ENCODE measurements around the gene CNPY2. TPM values are rescaled to one million over a fixed set of nuclear protein-coding genes. Genes with fewer than 3 reads are reported as not detected.
A peak's percentile ranks its signal among the peaks of the same experiment; 100 is the strongest.
"Not testable (repeated sequence)": the region's sequence is repeated elsewhere in the genome, so short reads cannot be mapped to it uniquely, and the experiment has no call there.

Gene CNPY2
- total RNA-seq, 6 experiments from 2014 or later, result 63.7 to 93.7 (median 76.5) TPM

DNA sequence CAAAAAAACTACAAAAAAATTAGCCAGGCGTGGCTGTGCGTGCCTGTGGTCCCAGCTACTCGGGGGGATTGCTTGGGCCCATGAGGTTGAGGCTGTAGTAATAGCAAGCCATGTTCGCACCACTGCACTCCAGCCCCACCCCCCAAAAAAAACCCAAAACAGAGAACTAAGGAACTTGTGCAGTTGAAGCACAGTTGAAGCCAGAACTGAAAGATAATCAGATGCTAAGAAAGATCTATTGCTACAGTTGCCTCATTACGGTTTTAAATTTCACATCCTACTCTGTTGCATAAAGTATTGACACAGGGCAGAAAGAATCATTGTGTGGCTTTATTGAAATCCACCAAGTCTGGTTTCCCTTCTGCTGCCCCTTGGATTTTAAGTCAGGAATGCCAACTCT lies 19.5 kb downstream of the CNPY2 start:
- ATAC-seq (no peak), DNase-seq (no peak)
- H3K27me3 ChIP-seq, result no peaks in the 10 kb centered on the region
- TF ChIP-seq, protein P1, sequence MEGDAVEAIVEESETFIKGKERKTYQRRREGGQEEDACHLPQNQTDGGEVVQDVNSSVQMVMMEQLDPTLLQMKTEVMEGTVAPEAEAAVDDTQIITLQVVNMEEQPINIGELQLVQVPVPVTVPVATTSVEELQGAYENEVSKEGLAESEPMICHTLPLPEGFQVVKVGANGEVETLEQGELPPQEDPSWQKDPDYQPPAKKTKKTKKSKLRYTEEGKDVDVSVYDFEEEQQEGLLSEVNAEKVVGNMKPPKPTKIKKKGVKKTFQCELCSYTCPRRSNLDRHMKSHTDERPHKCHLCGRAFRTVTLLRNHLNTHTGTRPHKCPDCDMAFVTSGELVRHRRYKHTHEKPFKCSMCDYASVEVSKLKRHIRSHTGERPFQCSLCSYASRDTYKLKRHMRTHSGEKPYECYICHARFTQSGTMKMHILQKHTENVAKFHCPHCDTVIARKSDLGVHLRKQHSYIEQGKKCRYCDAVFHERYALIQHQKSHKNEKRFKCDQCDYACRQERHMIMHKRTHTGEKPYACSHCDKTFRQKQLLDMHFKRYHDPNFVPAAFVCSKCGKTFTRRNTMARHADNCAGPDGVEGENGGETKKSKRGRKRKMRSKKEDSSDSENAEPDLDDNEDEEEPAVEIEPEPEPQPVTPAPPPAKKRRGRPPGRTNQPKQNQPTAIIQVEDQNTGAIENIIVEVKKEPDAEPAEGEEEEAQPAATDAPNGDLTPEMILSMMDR (IDR thresholded peaks at IDR 0.05), result no peak
- TF ChIP-seq POLR2A (IDR thresholded peaks at IDR 0.05), result no peak
- intact Hi-C loops (cut with DNase I), result no loop called here
- H3K4me3 ChIP-seq, result no peak overlapping the region
- WGBS (ENCODE audit: insufficient coverage, low coverage, low lambda C conversion rate, missing lambda C conversion rate), result 38% methylated on average over 3 of the region's 5 CpGs
- peaks cover 0 to 77% (median 14%) of the 10 kb centered on the region in 4 donors for H3K4me1 ChIP-seq
- no peak overlapping the region for H3K27ac ChIP-seq
- peaks cover 0 to 8% (median 1%) of the 10 kb centered on the region in 4 donors for H3K36me3 ChIP-seq
- H3K9me3 ChIP-seq, result no peaks in the 10 kb centered on the region

DNA sequence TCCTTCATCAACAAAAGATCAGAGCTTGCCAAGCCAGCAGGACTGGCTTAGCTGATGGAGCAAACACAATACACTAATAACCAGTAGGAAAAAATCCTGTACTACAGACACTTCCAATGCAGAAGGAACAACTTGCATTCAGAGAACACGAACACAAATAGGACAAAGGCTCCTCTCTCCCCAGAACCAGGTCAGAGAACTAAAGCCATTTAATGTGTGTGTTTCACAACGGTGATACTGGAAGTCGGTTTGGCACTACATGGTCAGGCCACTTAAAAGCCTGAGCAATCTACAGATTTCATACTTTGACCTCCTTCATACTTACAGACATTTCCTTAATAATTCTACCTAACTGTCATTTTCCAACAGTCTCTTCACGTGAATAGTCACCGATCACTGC lies 22.0 kb downstream of the CNPY2 start:
- H3K4me3 ChIP-seq, result no peak overlapping the region
- peaks cover 0 to 75% (median 7%) of the 10 kb centered on the region in 4 donors for H3K4me1 ChIP-seq
- no peaks in the 10 kb centered on the region for H3K9me3 ChIP-seq
- intact Hi-C loops (cut with DNase I), result no loop called here
- DNase-seq (no peak), ATAC-seq (peak in 3 of 4 donors; percentile 50 to 60 (median 57))
- H3K36me3 ChIP-seq, result peaks cover 0 to 19% (median 4%) of the 10 kb centered on the region in 4 donors
- no peak for TF ChIP-seq POLR2A (IDR thresholded peaks at IDR 0.05)
- TF ChIP-seq, protein P1 (IDR thresholded peaks at IDR 0.05), result no peak
- H3K27me3 ChIP-seq, result no peaks in the 10 kb centered on the region
- H3K27ac ChIP-seq, result no peak overlapping the region
- WGBS (ENCODE audit: insufficient coverage, low coverage, low lambda C conversion rate, missing lambda C conversion rate), result 49% methylated on average over 5 of the region's 5 CpGs

DNA sequence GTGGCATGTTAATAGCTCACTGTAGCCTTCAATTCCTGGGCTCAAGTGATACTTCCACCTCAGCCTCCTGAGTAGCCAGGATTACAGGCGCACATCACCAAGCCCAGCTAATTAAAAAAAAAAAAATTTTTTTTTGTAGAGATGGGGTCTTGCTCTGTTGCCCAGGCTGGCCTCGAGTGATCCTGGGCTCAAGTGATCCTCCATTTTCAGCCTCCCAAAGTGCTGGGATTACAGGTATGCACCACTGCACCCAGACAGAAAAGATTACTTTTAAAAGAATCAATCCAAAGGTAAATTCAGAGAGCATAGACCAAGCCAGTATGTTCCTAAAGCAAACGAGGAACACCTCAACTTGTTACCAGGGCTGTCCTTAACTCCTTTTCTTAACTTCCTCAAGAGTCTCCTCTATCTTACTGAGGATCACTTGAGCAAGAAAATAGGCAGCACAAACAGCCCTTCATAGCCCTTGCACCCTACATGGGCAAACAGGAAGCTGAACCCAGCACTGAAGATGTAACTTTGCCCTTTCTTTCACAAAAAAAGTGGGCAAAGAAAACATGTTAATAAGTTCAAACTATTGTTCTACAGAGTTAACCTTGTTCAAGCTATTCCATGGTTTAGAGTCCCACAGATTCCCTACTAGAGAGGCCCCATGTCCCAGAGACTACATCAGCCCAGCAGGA lies 26.9 kb downstream of the CNPY2 start:
- WGBS (ENCODE audit: insufficient coverage, low coverage, low lambda C conversion rate, missing lambda C conversion rate), result 66% methylated on average over 3 of the region's 3 CpGs
- Histone ChIP-seq H3K4me1 (peaks cover 0 to 75% (median 14%) of the 10 kb centered on the region in 4 donors), H3K27ac (no peak overlapping the region), H3K36me3 (peaks cover 0 to 33% (median 12%) of the 10 kb centered on the region in 4 donors), H3K27me3 (no peaks in the 10 kb centered on the region), H3K9me3 (no peaks in the 10 kb centered on the region), H3K4me3 (no peak overlapping the region)
- TF ChIP-seq, protein P1 (IDR thresholded peaks at IDR 0.05), result no peak
- no peak for TF ChIP-seq POLR2A (IDR thresholded peaks at IDR 0.05)
- DNase-seq, result no peak
- intact Hi-C loops (cut with DNase I), result no loop called here
- ATAC-seq, result no peak

DNA sequence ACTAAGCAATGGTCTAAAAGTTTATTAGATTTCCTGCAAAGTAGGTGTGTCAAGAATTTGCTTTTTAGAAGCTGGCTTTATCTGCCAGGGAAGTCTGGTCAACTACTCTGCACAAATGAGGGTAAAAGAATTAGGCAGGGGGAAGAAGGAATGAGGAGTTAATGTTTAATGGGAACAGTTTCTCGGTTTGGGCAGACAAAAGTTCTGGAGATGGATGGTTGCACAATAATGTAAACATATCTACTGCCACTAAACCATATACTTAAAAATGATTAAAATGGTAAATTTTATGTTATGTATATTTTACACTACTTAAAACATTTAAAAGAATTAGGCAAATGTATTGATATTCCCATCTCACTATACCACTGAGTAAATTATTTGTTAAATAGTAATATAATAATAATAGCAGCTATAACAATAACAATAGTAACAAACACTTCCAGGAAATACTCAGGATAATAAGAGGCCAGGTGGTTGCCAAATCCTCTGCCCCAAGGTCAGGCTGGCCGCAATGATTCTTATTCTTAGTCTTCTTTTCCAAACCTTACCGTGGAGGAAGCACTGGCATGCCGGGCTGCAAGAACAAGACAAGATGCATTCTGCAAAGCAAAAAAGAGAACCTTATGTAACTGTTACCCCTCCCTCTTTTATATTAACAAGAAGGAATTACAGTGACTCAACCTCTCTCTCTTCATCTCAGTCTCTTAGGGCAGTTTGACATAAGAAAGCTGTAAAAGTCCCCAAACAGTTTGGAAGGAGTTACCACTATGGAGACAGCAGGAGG lies 29.6 kb downstream of the CNPY2 start:
- Histone ChIP-seq H3K27me3 (no peaks in the 10 kb centered on the region), H3K36me3 (peaks cover 6 to 56% (median 30%) of the 10 kb centered on the region in 4 donors), H3K9me3 (no peaks in the 10 kb centered on the region), H3K4me3 (no peak overlapping the region), H3K27ac (peak overlapping the region in 1 of 3 donors; percentile 38), H3K4me1 (peaks cover 0 to 62% (median 12%) of the 10 kb centered on the region in 4 donors)
- WGBS (ENCODE audit: insufficient coverage, low coverage, low lambda C conversion rate, missing lambda C conversion rate), result 30% methylated on average over 4 of the region's 4 CpGs
- ATAC-seq, result peak; percentile 9 to 53 (median 27)
- TF ChIP-seq, protein P1 (IDR thresholded peaks at IDR 0.05), result no peak
- no peak for TF ChIP-seq POLR2A (IDR thresholded peaks at IDR 0.05)
- intact Hi-C loops (cut with DNase I), result no loop called here
- DNase-seq, result no peak

DNA sequence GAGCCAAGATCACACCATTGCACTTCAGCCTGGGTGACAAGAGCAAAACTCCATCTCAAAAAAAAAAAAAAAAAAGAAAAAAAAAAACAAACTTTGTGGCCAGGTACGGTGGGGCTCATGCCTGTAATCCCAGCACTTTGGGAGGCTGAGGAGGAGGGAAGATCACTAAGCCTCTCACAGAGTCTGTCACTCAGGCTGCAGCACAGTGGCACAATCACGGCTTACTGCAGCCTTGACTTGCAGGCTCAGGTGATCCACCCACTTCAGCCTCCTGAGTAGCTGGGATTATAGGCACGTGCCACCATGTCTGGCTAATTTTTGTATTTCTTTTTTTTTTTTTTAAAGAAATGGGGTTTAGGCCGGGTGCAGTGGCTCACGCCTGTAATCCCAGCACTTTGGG lies 31.5 kb downstream of the CNPY2 start:
- H3K4me3 ChIP-seq; H3K9me3 ChIP-seq; H3K27me3 ChIP-seq; DNase-seq; ATAC-seq; intact Hi-C loops (cut with DNase I); H3K27ac ChIP-seq: not testable (repeated sequence)
- Histone ChIP-seq H3K36me3 (peaks cover 6 to 56% (median 35%) of the 10 kb centered on the region in 4 donors), H3K4me1 (peaks cover 0 to 69% (median 17%) of the 10 kb centered on the region in 4 donors)
- WGBS (ENCODE audit: insufficient coverage, low coverage, low lambda C conversion rate, missing lambda C conversion rate), result 81% methylated on average over 3 of the region's 5 CpGs
